ENCODE results near the gene SYT7.

- TF ChIP-seq, protein P1, sequence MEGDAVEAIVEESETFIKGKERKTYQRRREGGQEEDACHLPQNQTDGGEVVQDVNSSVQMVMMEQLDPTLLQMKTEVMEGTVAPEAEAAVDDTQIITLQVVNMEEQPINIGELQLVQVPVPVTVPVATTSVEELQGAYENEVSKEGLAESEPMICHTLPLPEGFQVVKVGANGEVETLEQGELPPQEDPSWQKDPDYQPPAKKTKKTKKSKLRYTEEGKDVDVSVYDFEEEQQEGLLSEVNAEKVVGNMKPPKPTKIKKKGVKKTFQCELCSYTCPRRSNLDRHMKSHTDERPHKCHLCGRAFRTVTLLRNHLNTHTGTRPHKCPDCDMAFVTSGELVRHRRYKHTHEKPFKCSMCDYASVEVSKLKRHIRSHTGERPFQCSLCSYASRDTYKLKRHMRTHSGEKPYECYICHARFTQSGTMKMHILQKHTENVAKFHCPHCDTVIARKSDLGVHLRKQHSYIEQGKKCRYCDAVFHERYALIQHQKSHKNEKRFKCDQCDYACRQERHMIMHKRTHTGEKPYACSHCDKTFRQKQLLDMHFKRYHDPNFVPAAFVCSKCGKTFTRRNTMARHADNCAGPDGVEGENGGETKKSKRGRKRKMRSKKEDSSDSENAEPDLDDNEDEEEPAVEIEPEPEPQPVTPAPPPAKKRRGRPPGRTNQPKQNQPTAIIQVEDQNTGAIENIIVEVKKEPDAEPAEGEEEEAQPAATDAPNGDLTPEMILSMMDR (IDR thresholded peaks at IDR 0.05) = no peak
- no peak for TF ChIP-seq POLR2A (IDR thresholded peaks at IDR 0.05)
These were observed 33.0 kb upstream of the SYT7 start for GRCh38 chr11:61613870-61614269.
